ENCODE data around the gene ATXN7L3B. TPM values are rescaled to one million over a fixed set of nuclear protein-coding genes. Genes with fewer than 3 reads are reported as not detected.
"Not testable (repeated sequence)": the region's sequence is repeated elsewhere in the genome, so short reads cannot be mapped to it uniquely, and the experiment has no call there.

Gene ATXN7L3B
- total RNA-seq = 10 to 100 TPM; 14.9 to 18.6 (median 17.0) TPM

GRCh38 chr12:74537707-74538385 is at the start of gene ATXN7L3B:
Gene ATXN7L3B (plus strand): TSS chr12:74537835. CDS start chr12:74538113, 278 bp downstream.
- TF ChIP-seq CTCF (IDR thresholded peaks at IDR 0.05) = no peak

GRCh38 chr12:74488134-74488533 is 49.5 kb upstream of the ATXN7L3B start:
- no peak for TF ChIP-seq CTCF (IDR thresholded peaks at IDR 0.05)
- no peak for ATAC-seq (ENCODE audit: low FRiP score)
- no peak for DNase-seq (ENCODE audit: low spot score)

More at GRCh38 chr12:74537707-74538385, at the start of gene ATXN7L3B:
- peak; percentile 99 for ATAC-seq (ENCODE audit: low FRiP score)
- DNase-seq (ENCODE audit: low spot score) = peak; percentile 56

GRCh38 chr12:74489543-74489942 is 48.1 kb upstream of the ATXN7L3B start:
- ATAC-seq (ENCODE audit: low FRiP score) = no peak
- DNase-seq (ENCODE audit: low spot score) = no peak

GRCh38 chr12:74490390-74491064 is 47.1 kb upstream of the ATXN7L3B start:
- DNase-seq (ENCODE audit: low spot score) (no peak), ATAC-seq (ENCODE audit: low FRiP score) (no peak)
- TF ChIP-seq CTCF (IDR thresholded peaks at IDR 0.05) = no peak

More at GRCh38 chr12:74489543-74489942, 48.1 kb upstream of the ATXN7L3B start:
- TF ChIP-seq CTCF (IDR thresholded peaks at IDR 0.05) = no peak

- no peak for DNase-seq (ENCODE audit: low spot score)
- no peak for ATAC-seq (ENCODE audit: low FRiP score)
- TF ChIP-seq CTCF (IDR thresholded peaks at IDR 0.05) = no peak
Observed at GRCh38 chr12:74491374-74491773, 46.3 kb upstream of the ATXN7L3B start.

GRCh38 chr12:74499192-74499591 is 38.4 kb upstream of the ATXN7L3B start:
- DNase-seq (ENCODE audit: low spot score) (no peak), ATAC-seq (ENCODE audit: low FRiP score) (no peak)
- TF ChIP-seq CTCF (IDR thresholded peaks at IDR 0.05) = no peak

GRCh38 chr12:74508873-74509657 is 28.6 kb upstream of the ATXN7L3B start:
- not testable (repeated sequence) for DNase-seq (ENCODE audit: low spot score); ATAC-seq (ENCODE audit: low FRiP score)
